Measurements from ENCODE around the gene F2RL1.

DNA sequence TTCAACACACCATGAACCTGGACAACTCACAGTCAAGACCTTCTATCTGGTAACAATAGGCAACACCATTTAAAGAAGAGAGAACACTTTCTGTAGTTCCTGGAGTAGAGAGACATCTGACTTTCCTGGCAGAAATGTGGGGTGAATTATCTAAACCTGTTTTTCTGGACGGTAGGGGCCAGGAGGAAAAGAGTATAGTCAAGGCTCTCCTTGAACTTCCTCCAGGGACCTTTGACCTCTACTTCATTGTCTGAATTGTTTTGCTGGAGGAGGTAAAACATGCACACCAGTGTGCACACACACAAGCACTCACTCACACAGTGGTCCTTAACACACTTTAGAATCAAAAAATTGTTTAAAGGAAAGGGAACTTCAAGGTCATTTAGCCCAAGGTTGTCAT is 44.2 kb downstream of the F2RL1 start:
- TF ChIP-seq EZH2phosphoT487 (IDR thresholded peaks at IDR 0.05; ENCODE audit: insufficient read depth, low read depth) (no peak), EZH2 (IDR thresholded peaks at IDR 0.05; ENCODE audit: insufficient read depth, poor library complexity, severe bottlenecking) (no peak)
